HUES64 (cell line): Measurements from ENCODE around the gene PHLDA3.

ENCODE experiments used
- H3K27ac ChIP-seq: 2 replicates; pipeline ENCODE4 v1.7.0; 2013; ENCODE audit warnings: low read depth, low read length, inconsistent platforms
- H3K27me3 ChIP-seq: 2 replicates; pipeline ENCODE4 v1.6.1; 2013; ENCODE audit warnings: mild to moderate bottlenecking, low read length; ENCODE audit not compliant: insufficient read depth
- H3K36me3 ChIP-seq: 2 replicates; pipeline ENCODE4 v1.6.1; 2013; ENCODE audit warnings: mild to moderate bottlenecking, low read length; ENCODE audit not compliant: insufficient read depth
- H3K4me1 ChIP-seq: 2 replicates; pipeline ENCODE4 v1.6.1; 2013; ENCODE audit warnings: mild to moderate bottlenecking, low read length, moderate library complexity; ENCODE audit not compliant: insufficient read depth
- H3K4me3 ChIP-seq: 2 replicates; pipeline ENCODE4 v1.5.1; 2013; ENCODE audit warnings: mild to moderate bottlenecking, low read length, moderate library complexity
- H3K9ac ChIP-seq: 2 replicates; pipeline ENCODE4 v1.6.1; 2013; ENCODE audit warnings: mild to moderate bottlenecking, low read depth, low read length
- H3K9me3 ChIP-seq: 2 replicates; pipeline ENCODE4 v1.6.1; 2013; ENCODE audit warnings: low read depth, low read length; ENCODE audit not compliant: insufficient read depth
- WGBS: fragments of 150-250, 120-280 bp; methylation state at CpG from one replicate; pipeline ENCODE4 v1.1.7; 2013; ENCODE audit warnings: missing lambda C conversion rate; 5-methylcytosine and 5-hydroxymethylcytosine counted together

Gene PHLDA3

GRCh38 chr1:201510734-201511133 is 41.7 kb upstream of the PHLDA3 start:
- H3K4me1 ChIP-seq, result peaks cover 13% of the 10 kb centered on the region
- H3K27ac ChIP-seq, result no peak overlapping the region

GRCh38 chr1:201509601-201510374 is 40.8 kb upstream of the PHLDA3 start:
- H3K4me1 ChIP-seq, result peaks cover 20% of the 10 kb centered on the region
- H3K27me3 ChIP-seq, result peaks cover 23% of the 10 kb centered on the region
- no peak overlapping the region for H3K4me3 ChIP-seq
- no peak overlapping the region for H3K9ac ChIP-seq
- no peak overlapping the region for H3K27ac ChIP-seq
- no peaks in the 10 kb centered on the region for H3K9me3 ChIP-seq
- 87% methylated on average over 2 of the region's 2 CpGs for WGBS
- H3K36me3 ChIP-seq, result no peaks in the 10 kb centered on the region

More at GRCh38 chr1:201510734-201511133, 41.7 kb upstream of the PHLDA3 start:
- H3K9ac ChIP-seq, result no peak overlapping the region
- H3K36me3 ChIP-seq, result no peaks in the 10 kb centered on the region
- 100% methylated on average over 1 of the region's 1 CpG for WGBS
- H3K4me3 ChIP-seq, result no peak overlapping the region
- no peaks in the 10 kb centered on the region for H3K9me3 ChIP-seq
- H3K27me3 ChIP-seq, result peaks cover 23% of the 10 kb centered on the region

DNA sequence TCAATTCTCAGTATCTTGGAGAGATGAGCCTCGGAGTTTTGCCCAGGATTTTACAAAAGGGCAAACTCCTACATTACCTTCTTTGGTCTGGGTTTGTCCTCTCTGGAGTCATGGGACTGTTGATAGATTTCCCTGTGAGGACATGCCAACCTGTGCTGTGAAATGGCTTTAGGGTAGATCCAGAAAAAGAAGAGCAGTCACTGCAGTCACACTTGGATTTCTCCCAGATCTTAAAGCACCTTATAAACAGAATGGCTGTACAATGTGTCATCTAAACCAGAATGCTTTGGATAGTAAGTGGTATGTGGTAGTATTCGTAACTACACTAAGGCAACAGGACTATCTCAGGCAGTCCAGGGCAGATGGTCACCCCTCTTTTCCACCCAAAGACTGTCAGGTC is 39.8 kb upstream of the PHLDA3 start:
- H3K4me1 ChIP-seq, result peaks cover 26% of the 10 kb centered on the region
- H3K27ac ChIP-seq, result no peak overlapping the region
- H3K36me3 ChIP-seq, result no peaks in the 10 kb centered on the region
- H3K9ac ChIP-seq, result no peak overlapping the region
- H3K9me3 ChIP-seq, result no peaks in the 10 kb centered on the region
- 78% methylated on average over 2 of the region's 2 CpGs for WGBS
- H3K27me3 ChIP-seq, result peaks cover 23% of the 10 kb centered on the region
- H3K4me3 ChIP-seq, result no peak overlapping the region

GRCh38 chr1:201507360-201507675 is 38.3 kb upstream of the PHLDA3 start:
- peaks cover 23% of the 10 kb centered on the region for H3K27me3 ChIP-seq
- 93% methylated on average over 11 of the region's 11 CpGs for WGBS
- H3K9ac ChIP-seq, result no peak overlapping the region
- peaks cover 38% of the 10 kb centered on the region for H3K4me1 ChIP-seq
- no peaks in the 10 kb centered on the region for H3K36me3 ChIP-seq
- no peak overlapping the region for H3K27ac ChIP-seq
- peak overlapping the region; percentile 37 for H3K4me3 ChIP-seq
- H3K9me3 ChIP-seq, result no peaks in the 10 kb centered on the region

- H3K4me3 ChIP-seq, result peak within 1 kb of the TSS; percentile 37
- WGBS, result 94% methylated on average over 71 of the region's 71 CpGs
- no peaks in the 10 kb centered on the region for H3K36me3 ChIP-seq
- H3K9me3 ChIP-seq, result no peaks in the 10 kb centered on the region
- peaks cover 23% of the 10 kb centered on the region for H3K27me3 ChIP-seq
- no peak within 1 kb of the TSS for H3K27ac ChIP-seq
- 0 out of 2 replicates have a peak within 1 kb of the TSS, but pooled peaks have one; percentile 27 for H3K9ac ChIP-seq
- H3K4me1 ChIP-seq, result peaks cover 36% of the 10 kb centered on the region
These were observed 37.8 kb upstream of the PHLDA3 start, which contains the start of gene CSRP1 for GRCh38 chr1:201506557-201507359. CSRP1 (minus strand) TSS chr1:201507123; CDS start chr1:201496303, 10,820 bp downstream.

DNA sequence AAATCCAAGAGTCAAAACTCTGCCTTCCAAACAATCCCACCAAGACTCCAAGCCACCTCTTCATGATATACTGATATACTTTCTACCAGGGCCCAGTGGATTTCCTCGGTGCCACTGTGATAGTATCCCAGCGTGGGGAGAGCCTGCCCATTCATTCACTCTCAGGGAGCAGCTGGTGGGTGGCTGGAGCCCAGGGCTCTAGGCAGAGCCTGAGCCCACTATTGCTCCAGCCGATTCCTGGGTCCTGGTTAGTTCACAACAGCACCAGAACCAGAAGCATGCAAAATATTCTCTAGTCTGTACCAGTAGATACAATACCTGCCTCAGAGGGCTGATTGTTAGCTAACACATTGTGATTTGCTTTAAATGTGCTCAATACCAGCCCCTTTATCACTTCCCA is 37.1 kb upstream of the PHLDA3 start:
- Histone ChIP-seq H3K9me3 (no peaks in the 10 kb centered on the region), H3K9ac (no peak overlapping the region), H3K27me3 (peaks cover 23% of the 10 kb centered on the region), H3K4me1 (peaks cover 36% of the 10 kb centered on the region), H3K27ac (no peak overlapping the region), H3K36me3 (no peaks in the 10 kb centered on the region), H3K4me3 (peak overlapping the region; percentile 37)
- 89% methylated on average over 3 of the region's 3 CpGs for WGBS

- Histone ChIP-seq H3K9me3 (no peaks in the 10 kb centered on the region), H3K4me1 (peaks cover 41% of the 10 kb centered on the region), H3K4me3 (no peak overlapping the region), H3K27ac (no peak overlapping the region), H3K36me3 (no peaks in the 10 kb centered on the region), H3K27me3 (peaks cover 23% of the 10 kb centered on the region), H3K9ac (no peak overlapping the region)
- WGBS, result 50% methylated on average over 4 of the region's 4 CpGs
These were observed 36.5 kb upstream of the PHLDA3 start for GRCh38 chr1:201505503-201505890.

DNA sequence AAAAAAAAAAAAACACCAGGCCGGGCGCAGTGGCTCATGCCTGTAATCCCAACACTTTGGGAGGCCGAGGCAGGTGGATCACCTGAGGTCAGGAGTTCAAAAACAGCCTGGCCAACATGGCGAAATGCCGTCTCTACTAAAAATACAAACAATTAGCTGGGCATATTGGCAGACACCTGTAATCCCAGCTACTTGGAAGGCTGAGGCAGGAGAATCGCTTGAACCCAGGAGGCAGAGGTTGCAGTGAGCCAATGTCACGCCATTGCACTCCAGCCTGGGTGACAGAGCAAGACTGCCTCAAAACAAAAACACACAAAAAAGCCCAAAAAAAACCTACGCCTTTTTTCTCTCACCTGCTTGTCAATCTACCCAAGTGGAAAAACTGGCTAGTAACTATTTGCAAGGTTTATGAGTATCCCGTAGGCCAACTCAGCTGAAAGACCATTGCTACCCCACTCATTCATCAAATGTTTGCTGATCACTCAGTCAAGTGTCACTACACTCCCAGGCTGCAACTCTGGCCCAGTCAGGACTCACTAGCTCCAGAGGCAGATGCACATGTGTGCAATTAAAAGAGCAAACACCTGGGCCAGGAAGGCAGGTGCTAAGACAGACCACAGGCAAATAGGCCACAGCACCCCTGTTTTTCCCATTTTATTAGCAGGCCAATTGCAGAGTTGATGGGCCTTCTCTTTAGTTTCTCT is 36.0 kb upstream of the PHLDA3 start:
- WGBS, result 89% methylated on average over 9 of the region's 9 CpGs
- H3K27me3 ChIP-seq, result peaks cover 23% of the 10 kb centered on the region
- H3K9me3 ChIP-seq, result no peaks in the 10 kb centered on the region
- no peak overlapping the region for H3K4me3 ChIP-seq
- H3K36me3 ChIP-seq, result no peaks in the 10 kb centered on the region
- H3K27ac ChIP-seq, result no peak overlapping the region; the same call in 1 of the 2 replicates
- peaks cover 47% of the 10 kb centered on the region for H3K4me1 ChIP-seq
- H3K9ac ChIP-seq, result no peak overlapping the region

GRCh38 chr1:201504179-201504631 is 35.2 kb upstream of the PHLDA3 start:
- peaks cover 23% of the 10 kb centered on the region for H3K27me3 ChIP-seq
- H3K4me1 ChIP-seq, result peaks cover 47% of the 10 kb centered on the region
- H3K9me3 ChIP-seq, result no peaks in the 10 kb centered on the region
- H3K36me3 ChIP-seq, result no peaks in the 10 kb centered on the region
- WGBS, result 84% methylated on average over 3 of the region's 3 CpGs
- H3K27ac ChIP-seq, result peak overlapping the region; percentile 92
- H3K4me3 ChIP-seq, result no peak overlapping the region
- H3K9ac ChIP-seq, result peak overlapping the region; percentile 47; the same call in 1 of the 2 replicates

DNA sequence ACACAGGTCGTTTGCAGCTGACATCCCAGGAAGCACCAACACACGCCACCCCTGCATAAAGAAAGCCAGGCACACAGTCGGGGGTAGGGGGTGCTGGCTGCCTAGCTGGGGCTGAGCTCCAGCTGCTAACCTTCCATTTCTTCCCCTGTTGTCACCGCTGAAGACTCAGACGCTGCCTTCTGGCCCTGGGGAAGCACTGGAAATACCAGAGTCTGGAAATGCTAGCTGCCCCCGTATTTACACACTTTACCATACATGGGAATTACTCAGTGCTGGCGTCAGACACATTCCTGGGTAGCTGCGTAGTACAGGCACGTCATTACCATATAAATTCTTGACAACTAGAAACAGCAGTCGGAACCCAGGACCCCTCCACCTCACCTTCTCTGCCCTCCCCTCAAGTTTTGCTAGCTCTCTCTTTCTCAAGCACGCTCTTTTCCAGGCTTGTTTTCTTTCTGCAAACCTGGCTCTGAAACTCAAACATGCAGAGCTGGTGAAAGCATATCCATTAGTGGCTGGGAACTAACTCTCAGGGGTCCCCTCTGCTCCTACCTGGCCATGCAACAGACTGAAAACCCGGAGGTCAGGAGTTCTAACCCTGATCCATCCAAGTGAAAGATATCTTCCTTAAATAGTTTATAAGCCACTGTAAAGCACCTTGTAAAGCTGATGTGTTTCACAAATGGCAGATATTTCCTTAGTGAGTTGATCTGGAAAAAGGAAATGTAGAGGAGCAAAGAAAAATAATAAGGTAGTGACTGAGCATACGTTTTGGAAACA is 34.6 kb upstream of the PHLDA3 start:
- H3K9ac ChIP-seq, result peak overlapping the region; percentile 47; the same call in 1 of the 2 replicates
- H3K9me3 ChIP-seq, result no peaks in the 10 kb centered on the region

More for the DNA sequence above, 34.6 kb upstream of the PHLDA3 start:
- peaks cover 47% of the 10 kb centered on the region for H3K4me1 ChIP-seq
- H3K36me3 ChIP-seq, result no peaks in the 10 kb centered on the region
- peaks cover 19% of the 10 kb centered on the region for H3K27me3 ChIP-seq
- peak overlapping the region; percentile 6 for H3K4me3 ChIP-seq
- WGBS, result 16% methylated on average over 13 of the region's 13 CpGs
- peak overlapping the region; percentile 92 for H3K27ac ChIP-seq
